Stimulated activated memory B cell treated with anti-CD40 and anti-IgM and Interleukin-4, amounts not matched to agents 10 μg/mL and 1 μg/mL and 100 μg/mL, for 72 hours (primary cell): ENCODE results near the gene MAPK8IP3.

Experiments
- ATAC-seq: fragments of 150-1000 bp; cut with Tn5 transposase; 2 replicates; pipeline ENCODE4 v1.10.0; 2021
- H3K27ac Mint-ChIP-seq: one replicate; pipeline ENCODE4 v1.8.0; 2022; ENCODE audit warnings: mild to moderate bottlenecking, mixed read lengths
- H3K27me3 Mint-ChIP-seq: one replicate; pipeline ENCODE4 v1.8.0; 2022; ENCODE audit warnings: mixed read lengths
- H3K36me3 Mint-ChIP-seq: one replicate; pipeline ENCODE4 v1.8.0; 2022; ENCODE audit warnings: mixed read lengths
- H3K4me1 Mint-ChIP-seq: one replicate; pipeline ENCODE4 v1.8.0; 2022; ENCODE audit warnings: mixed read lengths
- H3K4me3 Mint-ChIP-seq: one replicate; pipeline ENCODE4 v1.8.0; 2022; ENCODE audit warnings: mild to moderate bottlenecking, moderate library complexity, mixed read lengths
- H3K9me3 Mint-ChIP-seq: one replicate; pipeline ENCODE4 v1.8.0; 2022; ENCODE audit warnings: mixed read lengths

Gene MAPK8IP3

DNA sequence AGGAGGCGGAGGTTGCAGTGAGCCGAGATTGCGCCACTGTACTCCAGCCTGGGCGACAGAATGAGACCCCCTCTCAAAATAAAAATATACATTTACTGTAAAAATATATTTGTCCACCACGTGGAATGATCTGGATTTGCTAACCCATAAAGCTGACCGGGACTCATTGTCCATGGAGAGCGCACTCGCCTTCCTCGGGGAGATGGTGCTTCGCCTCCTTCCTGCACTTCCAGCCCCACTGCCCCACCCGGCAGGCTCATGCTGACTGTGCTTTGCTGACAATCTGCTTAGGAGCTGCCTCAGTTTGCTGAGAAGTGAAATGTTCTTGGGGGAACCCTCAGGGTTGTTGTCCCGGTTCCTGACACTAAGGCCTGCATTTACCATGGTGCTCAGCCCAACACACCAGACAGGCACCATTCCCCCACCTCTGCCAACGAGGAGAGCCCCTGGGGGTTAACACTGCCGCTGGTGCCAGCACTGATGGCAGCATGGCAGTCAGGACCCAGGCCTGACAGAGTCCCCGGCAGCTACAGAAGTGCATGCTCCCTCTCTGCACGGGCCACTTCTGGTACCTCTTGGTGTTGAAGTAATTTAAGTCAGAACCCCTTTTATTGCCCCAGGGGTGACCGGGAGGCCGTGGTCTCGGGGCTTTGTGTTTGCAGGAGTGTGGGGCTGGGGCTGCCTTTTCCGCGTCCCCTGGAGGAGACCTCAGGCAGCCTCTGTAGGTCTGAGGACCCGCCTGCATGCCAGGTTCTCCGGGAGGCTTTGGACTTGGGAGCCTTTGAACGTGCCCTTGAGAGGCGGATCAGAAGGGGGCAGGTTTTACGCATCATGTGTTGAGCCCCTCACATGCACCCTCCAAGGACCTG is 79.2 kb downstream of the MAPK8IP3 start:
- H3K4me1 Mint-ChIP-seq: peaks cover 32% of the 10 kb centered on the region
- no peak for ATAC-seq
- no peaks in the 10 kb centered on the region for H3K27me3 Mint-ChIP-seq
- H3K27ac Mint-ChIP-seq: no peak overlapping the region
- no peaks in the 10 kb centered on the region for H3K9me3 Mint-ChIP-seq
- peak overlapping the region; percentile 38 for H3K4me3 Mint-ChIP-seq
- peaks cover 16% of the 10 kb centered on the region for H3K36me3 Mint-ChIP-seq

DNA sequence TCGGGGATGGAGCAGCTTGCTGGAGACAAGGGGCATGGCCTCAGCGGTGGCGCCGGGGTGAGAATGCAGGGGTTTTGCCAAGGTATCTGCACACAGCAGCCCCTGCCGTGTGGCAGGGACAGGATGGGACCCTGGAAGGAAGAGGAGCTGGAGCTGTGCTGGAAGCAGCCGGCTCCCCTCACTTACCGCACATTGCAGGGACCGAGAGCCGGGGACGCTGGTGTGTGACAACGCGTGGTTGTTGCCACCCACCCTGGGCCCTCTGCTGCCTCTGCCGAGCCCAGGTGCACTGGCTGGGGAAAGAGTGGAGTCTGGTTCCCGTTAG is 79.8 kb downstream of the MAPK8IP3 start:
- H3K27ac Mint-ChIP-seq: no peak overlapping the region
- no peaks in the 10 kb centered on the region for H3K9me3 Mint-ChIP-seq
- no peaks in the 10 kb centered on the region for H3K27me3 Mint-ChIP-seq
- ATAC-seq: no peak
- peaks cover 32% of the 10 kb centered on the region for H3K4me1 Mint-ChIP-seq
- no peak overlapping the region for H3K4me3 Mint-ChIP-seq
- peaks cover 16% of the 10 kb centered on the region for H3K36me3 Mint-ChIP-seq

GRCh38 chr16:1786242-1787055 is 80.5 kb downstream of the MAPK8IP3 start:
- no peak overlapping the region for H3K4me3 Mint-ChIP-seq
- ATAC-seq: no peak
- peaks cover 27% of the 10 kb centered on the region for H3K4me1 Mint-ChIP-seq
- H3K27ac Mint-ChIP-seq: no peak overlapping the region
- peaks cover 16% of the 10 kb centered on the region for H3K36me3 Mint-ChIP-seq
- H3K9me3 Mint-ChIP-seq: no peaks in the 10 kb centered on the region
- no peaks in the 10 kb centered on the region for H3K27me3 Mint-ChIP-seq

DNA sequence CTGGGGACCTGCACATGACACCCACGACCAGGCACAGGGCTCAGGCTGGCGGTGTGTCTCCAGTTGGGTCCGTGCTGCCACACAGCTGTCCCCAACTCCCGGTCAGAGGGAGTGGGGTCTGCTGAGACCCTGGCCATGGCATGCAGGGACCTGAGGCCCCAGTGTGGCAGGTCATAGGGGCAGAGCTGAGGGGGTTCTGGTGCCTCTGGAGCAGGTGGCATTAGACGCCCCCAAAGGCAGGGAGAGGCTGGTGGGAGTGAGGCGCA is 81.0 kb downstream of the MAPK8IP3 start:
- Mint-ChIP-seq H3K4me3 (no peak overlapping the region), H3K27ac (no peak overlapping the region), H3K36me3 (peaks cover 16% of the 10 kb centered on the region), H3K4me1 (peaks cover 22% of the 10 kb centered on the region), H3K9me3 (no peaks in the 10 kb centered on the region), H3K27me3 (no peaks in the 10 kb centered on the region)
- ATAC-seq: no peak

DNA sequence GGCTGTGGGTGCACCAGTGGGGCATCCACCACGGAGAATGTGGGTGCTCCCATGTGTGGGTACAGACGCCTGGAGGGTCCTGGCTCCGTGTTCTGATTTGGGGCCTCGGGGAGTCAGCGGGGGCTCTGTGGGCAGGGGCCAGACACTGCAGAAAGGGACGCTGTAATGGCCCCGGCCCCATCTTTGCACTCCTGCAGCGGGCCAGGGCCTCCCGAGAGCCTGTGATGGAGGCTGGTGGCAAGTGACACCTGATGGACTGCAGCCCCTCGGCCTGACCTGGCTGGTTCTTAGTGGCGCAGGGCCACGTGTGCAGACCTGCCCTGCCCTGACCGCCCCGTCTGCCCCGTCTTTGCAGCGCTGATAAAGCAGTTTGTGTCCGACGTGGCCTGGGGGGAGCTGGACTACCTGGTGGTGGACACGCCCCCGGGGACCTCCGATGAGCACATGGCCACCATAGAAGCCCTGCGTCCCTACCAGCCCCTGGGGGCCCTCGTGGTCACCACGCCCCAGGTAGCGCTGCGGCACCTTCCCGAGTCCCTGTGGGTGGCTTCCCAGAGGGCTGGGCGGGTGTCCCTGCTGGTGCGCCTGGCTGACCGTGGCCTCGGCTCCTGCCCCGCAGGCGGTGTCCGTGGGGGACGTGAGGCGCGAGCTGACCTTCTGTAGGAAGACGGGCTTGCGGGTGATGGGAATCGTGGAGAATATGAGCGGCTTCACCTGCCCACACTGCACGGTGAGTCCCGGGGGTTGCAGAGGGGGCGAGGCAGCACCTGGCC is 81.5 kb downstream of the MAPK8IP3 start:
- Mint-ChIP-seq H3K27me3 (no peaks in the 10 kb centered on the region), H3K4me1 (peaks cover 21% of the 10 kb centered on the region), H3K27ac (no peak overlapping the region), H3K4me3 (no peak overlapping the region), H3K9me3 (no peaks in the 10 kb centered on the region), H3K36me3 (peaks cover 16% of the 10 kb centered on the region)
- ATAC-seq: no peak

DNA sequence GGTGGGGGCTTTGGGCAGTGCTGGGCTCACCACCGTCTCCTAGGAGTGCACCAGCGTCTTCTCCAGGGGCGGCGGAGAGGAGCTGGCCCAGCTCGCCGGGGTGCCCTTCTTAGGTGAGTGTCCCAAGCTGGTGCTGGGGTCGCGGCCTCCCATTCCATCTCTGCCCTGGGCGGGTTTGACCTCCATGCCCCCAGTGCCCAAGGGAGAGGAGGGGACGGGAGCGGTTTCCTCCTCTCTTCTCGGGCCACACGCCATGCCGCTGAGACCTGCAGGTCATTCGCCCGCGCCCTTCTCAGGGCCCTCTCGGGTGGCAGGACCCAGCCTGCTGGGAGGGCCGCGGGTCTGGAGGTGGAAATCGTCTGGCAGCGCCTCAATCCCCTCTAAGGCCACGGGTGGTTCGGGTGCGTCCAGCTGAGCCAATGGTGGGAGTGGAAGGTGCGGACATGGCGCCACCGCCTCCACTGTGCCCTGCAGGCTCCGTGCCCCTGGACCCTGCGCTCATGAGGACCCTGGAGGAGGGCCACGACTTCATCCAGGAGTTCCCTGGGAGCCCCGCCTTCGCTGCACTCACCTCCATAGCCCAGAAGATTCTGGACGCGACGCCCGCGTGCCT is 82.2 kb downstream of the MAPK8IP3 start:
- H3K4me1 Mint-ChIP-seq: peaks cover 21% of the 10 kb centered on the region
- no peaks in the 10 kb centered on the region for H3K9me3 Mint-ChIP-seq
- no peak for ATAC-seq
- H3K36me3 Mint-ChIP-seq: peaks cover 16% of the 10 kb centered on the region
- H3K4me3 Mint-ChIP-seq: no peak overlapping the region
- H3K27me3 Mint-ChIP-seq: no peaks in the 10 kb centered on the region
- no peak overlapping the region for H3K27ac Mint-ChIP-seq

- H3K9me3 Mint-ChIP-seq: no peaks in the 10 kb centered on the region
- H3K4me3 Mint-ChIP-seq: no peak overlapping the region
- no peaks in the 10 kb centered on the region for H3K27me3 Mint-ChIP-seq
- no peak for ATAC-seq
- no peak overlapping the region for H3K27ac Mint-ChIP-seq
- peaks cover 21% of the 10 kb centered on the region for H3K4me1 Mint-ChIP-seq
- H3K36me3 Mint-ChIP-seq: peaks cover 16% of the 10 kb centered on the region
Observed at GRCh38 chr16:1788708-1789100, 82.7 kb downstream of the MAPK8IP3 start.

DNA sequence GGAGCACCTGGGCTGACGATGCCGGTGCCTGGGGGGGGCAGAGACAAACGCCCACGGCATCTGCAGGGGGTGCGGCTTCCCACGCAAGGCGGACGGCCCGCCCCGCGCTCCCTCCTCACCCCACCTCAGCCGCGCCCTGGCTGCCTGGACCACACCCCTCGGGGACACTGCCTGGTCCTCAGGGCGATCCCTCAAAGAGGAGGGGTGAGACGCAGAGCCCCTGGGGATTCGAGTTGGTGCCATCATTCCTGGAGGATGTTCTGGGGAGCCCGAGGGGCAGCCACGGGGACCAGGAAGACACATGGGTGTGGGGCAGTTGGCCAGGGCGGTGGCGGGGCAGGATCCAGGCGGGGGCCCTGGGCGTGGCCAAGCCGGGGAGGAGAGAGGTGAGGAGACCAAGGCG is 83.6 kb downstream of the MAPK8IP3 start:
- no peak for ATAC-seq
- Mint-ChIP-seq H3K4me3 (no peak overlapping the region), H3K27me3 (no peaks in the 10 kb centered on the region), H3K27ac (no peak overlapping the region), H3K36me3 (peaks cover 16% of the 10 kb centered on the region), H3K9me3 (no peaks in the 10 kb centered on the region), H3K4me1 (peaks cover 21% of the 10 kb centered on the region)

DNA sequence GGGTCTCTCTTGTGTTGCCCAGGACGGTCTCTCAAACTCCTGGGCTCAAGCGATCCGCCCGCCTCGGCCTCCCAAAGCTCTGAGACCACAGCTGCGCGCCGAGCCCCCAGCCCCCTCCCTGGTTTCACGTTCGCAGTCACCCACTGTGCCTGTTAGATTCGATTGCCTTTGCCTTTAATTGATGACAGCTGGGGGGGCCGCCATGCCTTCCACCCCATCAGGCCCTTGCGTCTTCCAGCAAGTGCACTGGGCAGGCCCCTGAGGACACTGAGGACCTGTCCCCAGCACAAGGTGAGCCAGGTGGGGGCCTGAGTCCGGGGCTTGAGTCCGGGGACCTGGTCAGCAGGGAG is 84.2 kb downstream of the MAPK8IP3 start:
- H3K27ac Mint-ChIP-seq: no peak overlapping the region
- no peak for ATAC-seq
- H3K36me3 Mint-ChIP-seq: peaks cover 11% of the 10 kb centered on the region
- H3K4me1 Mint-ChIP-seq: peaks cover 16% of the 10 kb centered on the region
- H3K9me3 Mint-ChIP-seq: no peaks in the 10 kb centered on the region
- H3K4me3 Mint-ChIP-seq: no peak overlapping the region
- no peaks in the 10 kb centered on the region for H3K27me3 Mint-ChIP-seq

DNA sequence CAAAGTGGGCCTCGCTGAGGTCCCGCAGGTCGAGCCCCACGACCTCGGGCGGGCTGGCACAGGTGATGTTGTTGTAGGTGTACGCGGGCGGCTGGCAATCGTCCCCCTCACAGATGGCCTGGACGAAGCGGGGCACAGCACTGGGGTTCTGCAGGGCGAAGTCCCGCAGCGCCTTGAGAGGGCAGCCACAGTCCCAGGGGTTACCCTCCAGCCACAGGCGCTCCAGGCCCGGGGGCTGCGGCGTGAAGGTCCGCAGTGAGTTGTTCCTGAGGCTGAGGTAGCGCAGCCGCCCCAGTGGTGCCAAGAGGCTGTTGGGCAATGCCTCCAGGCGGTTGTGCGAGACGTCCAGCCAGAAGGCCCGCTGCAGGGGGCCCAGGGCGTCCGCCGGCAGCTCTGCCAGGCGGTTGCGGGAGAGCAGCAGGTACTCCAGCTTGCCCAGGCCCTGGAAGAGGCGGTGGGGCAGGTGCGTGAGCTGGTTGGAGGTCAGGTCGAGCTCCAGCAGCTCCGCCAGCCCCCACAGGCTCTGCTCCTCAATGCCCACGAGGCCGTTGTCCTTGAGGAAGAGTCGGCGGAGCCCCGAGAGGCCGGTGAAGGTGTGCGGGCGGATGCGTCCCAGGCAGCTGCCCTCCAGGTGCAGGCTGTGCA is 84.7 kb downstream of the MAPK8IP3 start:
- Mint-ChIP-seq H3K27me3 (no peaks in the 10 kb centered on the region), H3K4me3 (no peak overlapping the region), H3K9me3 (no peaks in the 10 kb centered on the region), H3K36me3 (peaks cover 9% of the 10 kb centered on the region), H3K27ac (no peak overlapping the region), H3K4me1 (peaks cover 11% of the 10 kb centered on the region)
- no peak for ATAC-seq

DNA sequence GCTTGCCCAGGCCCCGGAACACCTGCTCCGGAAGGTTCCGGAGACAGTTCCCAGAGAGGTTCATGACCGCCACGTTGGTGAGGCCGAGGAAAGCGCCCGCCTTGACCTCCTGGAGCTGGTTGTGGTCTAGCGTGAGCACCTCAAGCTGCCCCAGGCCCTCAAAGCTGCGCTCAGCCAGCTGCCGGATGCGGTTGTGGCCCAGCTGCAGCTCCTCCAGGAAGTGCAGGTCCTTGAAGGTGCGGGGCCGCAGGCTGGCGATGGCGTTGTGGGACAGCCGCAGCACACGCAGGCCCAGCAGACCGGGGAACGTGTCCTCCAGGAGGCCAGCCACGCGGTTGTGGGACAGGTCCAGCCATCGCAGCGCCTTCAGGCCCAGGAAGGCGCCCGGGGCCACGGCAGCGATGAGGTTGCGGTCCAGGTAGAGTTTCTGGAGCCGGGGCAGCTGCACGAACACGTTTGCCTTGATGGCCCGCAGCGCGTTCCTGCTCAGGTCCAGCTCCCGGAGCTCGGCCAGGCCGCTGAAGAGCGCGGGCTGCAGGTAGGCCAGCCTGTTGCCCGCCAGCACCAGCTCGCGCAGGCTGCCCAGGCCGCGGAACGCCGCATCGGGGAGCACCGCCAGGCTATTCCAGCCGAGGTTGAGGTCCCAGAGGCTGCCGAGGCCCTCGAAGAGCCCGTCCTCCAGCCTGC is 85.4 kb downstream of the MAPK8IP3 start:
- Mint-ChIP-seq H3K4me3 (no peak overlapping the region), H3K9me3 (no peaks in the 10 kb centered on the region), H3K27ac (no peak overlapping the region), H3K27me3 (no peaks in the 10 kb centered on the region), H3K4me1 (peaks cover 6% of the 10 kb centered on the region), H3K36me3 (peaks cover 9% of the 10 kb centered on the region)
- ATAC-seq: no peak

DNA sequence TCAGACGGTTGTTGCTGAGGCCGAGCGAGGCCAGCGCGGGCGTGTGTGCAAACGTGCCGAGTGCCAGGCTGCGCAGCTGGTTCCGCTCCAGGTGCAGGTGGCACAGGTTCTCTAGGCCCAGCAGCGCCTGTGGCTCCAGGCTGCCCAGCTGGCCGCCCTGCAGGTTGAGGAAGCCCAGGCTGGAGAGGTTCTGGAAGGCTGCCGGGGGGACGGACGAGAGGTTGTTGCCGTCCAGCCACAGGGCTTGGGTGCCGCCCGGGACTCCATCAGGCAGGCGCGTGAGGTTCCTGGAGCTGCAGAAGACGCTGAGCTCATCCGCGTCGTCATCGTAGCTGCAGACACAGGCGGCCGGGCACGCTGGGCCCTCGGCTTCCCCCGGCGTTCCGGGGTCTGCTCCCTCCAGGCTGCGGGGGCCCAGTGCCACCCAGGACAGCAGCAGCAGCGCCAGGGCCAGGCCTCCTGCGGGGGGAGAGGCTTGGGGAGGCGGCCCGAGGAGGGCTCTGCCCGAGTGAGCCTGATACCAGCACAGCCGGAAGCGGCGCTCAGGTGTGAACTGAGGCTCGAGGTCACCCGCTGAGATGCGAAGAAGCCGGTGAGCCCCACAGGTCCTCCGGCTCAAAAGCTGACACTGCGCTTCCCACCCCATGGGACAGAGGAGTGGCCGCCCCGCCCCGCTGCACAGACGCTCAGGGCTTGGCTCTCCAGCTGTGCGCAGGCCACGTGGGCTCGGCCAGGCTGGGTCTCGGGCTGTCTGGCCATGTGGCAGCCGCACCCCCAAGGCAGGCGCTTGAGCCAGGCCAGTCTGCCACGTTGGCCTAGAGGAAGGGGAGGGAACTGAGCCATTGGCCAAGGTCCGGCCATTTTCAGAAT is 86.2 kb downstream of the MAPK8IP3 start:
- no peak overlapping the region for H3K27ac Mint-ChIP-seq
- peaks cover 14% of the 10 kb centered on the region for H3K36me3 Mint-ChIP-seq
- peaks cover 6% of the 10 kb centered on the region for H3K4me1 Mint-ChIP-seq
- H3K9me3 Mint-ChIP-seq: peaks cover 2% of the 10 kb centered on the region
- H3K4me3 Mint-ChIP-seq: no peak overlapping the region
- no peak for ATAC-seq
- no peaks in the 10 kb centered on the region for H3K27me3 Mint-ChIP-seq

- Mint-ChIP-seq H3K9me3 (peaks cover 3% of the 10 kb centered on the region), H3K4me3 (no peak overlapping the region), H3K4me1 (peaks cover 6% of the 10 kb centered on the region), H3K27ac (no peak overlapping the region), H3K36me3 (peaks cover 17% of the 10 kb centered on the region), H3K27me3 (no peaks in the 10 kb centered on the region)
- peak; percentile 24 for ATAC-seq
Observed at GRCh38 chr16:1792836-1793577, 87.0 kb downstream of the MAPK8IP3 start.
